Testis (tissue), 2 donors: Measurements from ENCODE around the gene TMEM80.

ENCODE experiments used
- POLR2A ChIP-seq: fragments of 450-650 bp; IDR thresholded peaks from one replicate; pipeline ENCODE4 v1.6.1; 2017; ENCODE audit warnings: antibody characterized with exemption, mild to moderate bottlenecking, moderate library complexity
- TF ChIP-seq, protein P1 (sequence below), 3 experiments: fragments of 450-650 bp in 2 of 3; fragments of 200-600 bp in 1 of 3; sonication (generic) in 1 of 3; IDR thresholded peaks; one replicate each; pipeline ENCODE4 v1.5.1; 2016 to 2019; ENCODE audit warnings: antibody characterized with exemption in 3 of 3, mild to moderate bottlenecking in 2 of 3, moderate library complexity in 1 of 3

- TF ChIP-seq, protein P1, sequence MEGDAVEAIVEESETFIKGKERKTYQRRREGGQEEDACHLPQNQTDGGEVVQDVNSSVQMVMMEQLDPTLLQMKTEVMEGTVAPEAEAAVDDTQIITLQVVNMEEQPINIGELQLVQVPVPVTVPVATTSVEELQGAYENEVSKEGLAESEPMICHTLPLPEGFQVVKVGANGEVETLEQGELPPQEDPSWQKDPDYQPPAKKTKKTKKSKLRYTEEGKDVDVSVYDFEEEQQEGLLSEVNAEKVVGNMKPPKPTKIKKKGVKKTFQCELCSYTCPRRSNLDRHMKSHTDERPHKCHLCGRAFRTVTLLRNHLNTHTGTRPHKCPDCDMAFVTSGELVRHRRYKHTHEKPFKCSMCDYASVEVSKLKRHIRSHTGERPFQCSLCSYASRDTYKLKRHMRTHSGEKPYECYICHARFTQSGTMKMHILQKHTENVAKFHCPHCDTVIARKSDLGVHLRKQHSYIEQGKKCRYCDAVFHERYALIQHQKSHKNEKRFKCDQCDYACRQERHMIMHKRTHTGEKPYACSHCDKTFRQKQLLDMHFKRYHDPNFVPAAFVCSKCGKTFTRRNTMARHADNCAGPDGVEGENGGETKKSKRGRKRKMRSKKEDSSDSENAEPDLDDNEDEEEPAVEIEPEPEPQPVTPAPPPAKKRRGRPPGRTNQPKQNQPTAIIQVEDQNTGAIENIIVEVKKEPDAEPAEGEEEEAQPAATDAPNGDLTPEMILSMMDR (IDR thresholded peaks at IDR 0.05), result no peak
- TF ChIP-seq POLR2A, result no peak
These were observed 34.8 kb upstream of the TMEM80 start for GRCh38 chr11:660681-661444.
